Measurements from ENCODE around the gene PPM1E. TPM values are rescaled to one million over a fixed set of nuclear protein-coding genes. Genes with fewer than 3 reads are reported as not detected.

The PPM1E gene
- total RNA-seq, 2 donors from 2014 or later, result 0.26 to 0.66 TPM

DNA sequence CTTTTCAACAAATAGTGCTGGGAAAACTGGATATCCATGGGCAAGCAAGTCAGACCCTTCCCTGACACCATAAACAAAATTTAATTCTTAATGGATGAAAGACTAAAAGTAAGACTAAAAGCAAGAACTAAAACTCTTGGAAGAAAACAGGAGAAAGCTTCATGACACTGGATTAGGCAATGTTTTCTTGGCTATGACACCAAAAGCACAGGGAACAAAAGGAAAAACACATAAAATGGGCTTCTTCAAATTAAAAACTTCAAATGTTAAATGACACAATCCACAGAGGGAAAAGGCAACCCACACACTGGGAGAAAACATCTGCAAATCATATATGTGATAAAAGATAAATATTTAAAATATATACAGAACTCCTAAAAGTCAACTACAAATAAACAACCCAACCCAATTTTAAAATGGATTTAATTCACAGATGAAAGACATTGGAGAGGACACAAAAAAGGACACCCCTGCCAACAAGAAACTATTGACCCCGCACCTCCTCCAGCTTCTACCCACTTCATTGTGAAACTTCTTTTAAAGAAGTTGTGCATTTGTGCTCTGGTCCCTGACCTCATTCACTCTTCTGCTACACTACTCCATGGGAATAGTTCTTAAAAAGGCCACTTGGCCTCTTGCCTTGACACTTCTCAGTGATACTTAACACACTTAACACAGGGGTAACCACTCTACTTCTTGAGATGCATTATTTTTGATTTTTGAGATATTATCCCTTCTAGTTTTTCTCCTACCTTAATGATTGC lies 270.7 kb downstream of the PPM1E start:
- DNase-seq (no peak), ATAC-seq (no peak)
- Histone ChIP-seq H3K27ac (no peak overlapping the region), H3K9me3 (no peaks in the 10 kb centered on the region), H3K27me3 (no peaks in the 10 kb centered on the region), H3K4me3 (no peak overlapping the region), H3K4me1 (no peaks in the 10 kb centered on the region), H3K36me3 (replicated peaks in 1 of 2; ENCODE audit: insufficient read depth in 1 of 2, low read depth in 2 of 2) (no peaks in the 10 kb centered on the region)
- intact Hi-C loops (cut with DNase I), result loop anchor here (10.0 kb wide), 1 partner anchor 62 kb away; no protein-coding TSS in a partner anchor
- WGBS, 2 donors, result 71 to 100% methylated on average over 1 of the region's 1 CpG
- TF ChIP-seq POLR2A (IDR thresholded peaks at IDR 0.05), result no peak
- TF ChIP-seq, protein P1, sequence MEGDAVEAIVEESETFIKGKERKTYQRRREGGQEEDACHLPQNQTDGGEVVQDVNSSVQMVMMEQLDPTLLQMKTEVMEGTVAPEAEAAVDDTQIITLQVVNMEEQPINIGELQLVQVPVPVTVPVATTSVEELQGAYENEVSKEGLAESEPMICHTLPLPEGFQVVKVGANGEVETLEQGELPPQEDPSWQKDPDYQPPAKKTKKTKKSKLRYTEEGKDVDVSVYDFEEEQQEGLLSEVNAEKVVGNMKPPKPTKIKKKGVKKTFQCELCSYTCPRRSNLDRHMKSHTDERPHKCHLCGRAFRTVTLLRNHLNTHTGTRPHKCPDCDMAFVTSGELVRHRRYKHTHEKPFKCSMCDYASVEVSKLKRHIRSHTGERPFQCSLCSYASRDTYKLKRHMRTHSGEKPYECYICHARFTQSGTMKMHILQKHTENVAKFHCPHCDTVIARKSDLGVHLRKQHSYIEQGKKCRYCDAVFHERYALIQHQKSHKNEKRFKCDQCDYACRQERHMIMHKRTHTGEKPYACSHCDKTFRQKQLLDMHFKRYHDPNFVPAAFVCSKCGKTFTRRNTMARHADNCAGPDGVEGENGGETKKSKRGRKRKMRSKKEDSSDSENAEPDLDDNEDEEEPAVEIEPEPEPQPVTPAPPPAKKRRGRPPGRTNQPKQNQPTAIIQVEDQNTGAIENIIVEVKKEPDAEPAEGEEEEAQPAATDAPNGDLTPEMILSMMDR (IDR thresholded peaks at IDR 0.05), result no peak

DNA sequence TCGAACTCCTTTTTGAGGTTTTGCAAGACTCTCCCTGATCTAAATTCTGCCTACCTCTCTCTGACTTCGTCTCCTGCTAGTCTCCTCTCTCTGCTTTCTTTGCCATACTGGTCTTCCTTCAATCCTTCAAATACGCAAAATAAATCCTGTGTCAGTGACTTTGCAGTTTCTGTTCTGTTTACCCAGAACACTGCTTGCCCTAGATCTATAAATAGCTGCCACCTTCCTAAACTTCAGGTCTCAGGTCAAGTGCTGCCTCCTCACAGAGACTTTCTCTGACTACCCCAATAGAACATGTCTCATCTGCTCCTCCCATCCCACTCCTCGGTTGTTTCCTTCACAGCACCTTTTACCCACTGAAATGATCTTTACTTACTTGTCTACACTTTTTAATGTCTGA lies 272.1 kb downstream of the PPM1E start:
- 76 to 78% methylated on average over 4 of the region's 4 CpGs for WGBS, 2 donors
- Histone ChIP-seq H3K9me3 (no peaks in the 10 kb centered on the region), H3K27ac (no peak overlapping the region), H3K4me3 (no peak overlapping the region), H3K4me1 (no peaks in the 10 kb centered on the region), H3K36me3 (replicated peaks in 1 of 2; ENCODE audit: insufficient read depth in 1 of 2, low read depth in 2 of 2) (no peaks in the 10 kb centered on the region), H3K27me3 (no peaks in the 10 kb centered on the region)
- DNase-seq (no peak), ATAC-seq (no peak)
- intact Hi-C loops (cut with DNase I), result loop anchor here (10.0 kb wide), 1 partner anchor 63 kb away; no protein-coding TSS in a partner anchor
- TF ChIP-seq, protein P1 (IDR thresholded peaks at IDR 0.05), result no peak
- no peak for TF ChIP-seq POLR2A (IDR thresholded peaks at IDR 0.05)

DNA sequence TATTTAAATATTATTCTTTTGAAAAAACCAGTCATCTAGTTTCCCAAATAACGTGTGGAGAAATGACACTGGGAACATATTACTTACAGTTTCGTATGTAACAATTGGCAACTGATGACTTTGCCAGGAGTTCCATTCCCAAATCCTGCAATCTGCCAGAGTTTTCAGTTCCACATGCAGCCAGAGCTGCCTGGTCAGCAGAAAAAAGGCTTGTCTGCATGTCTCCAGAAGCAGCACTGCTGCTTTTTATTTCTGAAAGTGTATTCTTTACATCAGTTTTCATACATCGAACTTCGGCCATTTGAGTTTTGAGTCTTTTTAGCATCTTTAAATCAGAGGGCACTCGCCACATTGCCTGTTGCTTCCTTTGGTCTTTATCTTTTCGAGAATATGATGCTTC lies 272.7 kb downstream of the PPM1E start:
- 89 to 92% methylated on average over 6 of the region's 6 CpGs for WGBS, 2 donors
- Histone ChIP-seq H3K4me1 (no peaks in the 10 kb centered on the region), H3K36me3 (replicated peaks in 1 of 2; ENCODE audit: insufficient read depth in 1 of 2, low read depth in 2 of 2) (no peaks in the 10 kb centered on the region), H3K4me3 (no peak overlapping the region), H3K27me3 (no peaks in the 10 kb centered on the region), H3K27ac (no peak overlapping the region), H3K9me3 (no peaks in the 10 kb centered on the region)
- DNase-seq (no peak), ATAC-seq (no peak)
- no peak for TF ChIP-seq POLR2A (IDR thresholded peaks at IDR 0.05)
- TF ChIP-seq, protein P1 (IDR thresholded peaks at IDR 0.05), result no peak
- intact Hi-C loops (cut with DNase I), result loop anchor here (10.0 kb wide), 1 partner anchor 64 kb away; no protein-coding TSS in a partner anchor

DNA sequence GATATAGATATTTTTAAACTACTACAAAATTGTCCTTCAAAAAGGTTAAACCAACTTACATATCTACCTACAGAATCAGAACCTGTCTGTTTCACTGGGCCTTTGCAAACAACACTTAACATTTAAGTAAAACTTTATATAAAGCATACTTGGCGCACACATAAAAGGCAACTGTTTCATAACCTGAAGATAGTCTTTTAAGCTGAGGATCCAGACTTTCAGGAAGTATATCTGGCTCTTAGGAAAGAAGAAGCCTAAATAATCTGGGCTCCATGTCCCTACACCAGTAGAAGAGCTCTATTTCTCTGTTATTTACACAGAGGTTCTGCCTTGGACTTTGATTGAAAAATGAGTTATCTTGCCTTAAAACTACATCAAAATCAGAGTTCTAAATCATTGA lies 275.2 kb downstream of the PPM1E start:
- Histone ChIP-seq H3K27ac (no peak overlapping the region), H3K4me1 (no peaks in the 10 kb centered on the region), H3K27me3 (no peaks in the 10 kb centered on the region), H3K36me3 (replicated peaks in 1 of 2; ENCODE audit: insufficient read depth in 1 of 2, low read depth in 2 of 2) (no peaks in the 10 kb centered on the region), H3K9me3 (no peaks in the 10 kb centered on the region), H3K4me3 (no peak overlapping the region)
- 94 to 100% methylated on average over 1 of the region's 1 CpG for WGBS, 2 donors
- TF ChIP-seq POLR2A (IDR thresholded peaks at IDR 0.05), result no peak
- TF ChIP-seq, protein P1 (IDR thresholded peaks at IDR 0.05), result no peak
- no peak for ATAC-seq
- DNase-seq, result no peak
- intact Hi-C loops (cut with DNase I), result no loop called here

Small RNA genes lying within 50 kb of the gene (small RNA-seq; reads per million reads assigned to genes)
- gene AC025521.1 (not detected), gene RF00017 (not detected), gene RNU6-518P (not detected)

Other genes starting within 250 kb of the PPM1E start
- gene MTMR4, start 241.2 kb upstream of the PPM1E start, total RNA-seq, result 10 to 100 TPM; 21.3 to 39.6 TPM
- gene TEX14, start 63.8 kb upstream of the PPM1E start, total RNA-seq, result under 1 TPM in 1 of 2 donors, not detected in 1; 0.26 TPM
- gene RAD51C, start 63.3 kb upstream of the PPM1E start, total RNA-seq, result 10 to 100 TPM in 1 of 2 donors, 1 to 10 TPM in 1; 3.3 to 13.2 TPM

Measured in body of pancreas (tissue), 4 donors.